Activated CD4-positive, alpha-beta T cell treated with anti-CD3 and anti-CD28 coated beads for 48 hours (primary cell): ENCODE data around the gene RSRP1.
"Not testable (repeated sequence)": the region's sequence is repeated elsewhere in the genome, so short reads cannot be mapped to it uniquely, and the experiment has no call there.

Experiments
- DNase-seq: peaks from one replicate; pipeline ENCODE4 v3.0.0-alpha.2; 2020

RSRP1 gene

GRCh38 chr1:25247024-25247828, at the start of gene RSRP1:
TSS of gene RSRP1 (minus strand) at chr1:25247454. CDS start at chr1:25246963, 491 bp downstream.
- peak; percentile 100 for DNase-seq

DNA sequence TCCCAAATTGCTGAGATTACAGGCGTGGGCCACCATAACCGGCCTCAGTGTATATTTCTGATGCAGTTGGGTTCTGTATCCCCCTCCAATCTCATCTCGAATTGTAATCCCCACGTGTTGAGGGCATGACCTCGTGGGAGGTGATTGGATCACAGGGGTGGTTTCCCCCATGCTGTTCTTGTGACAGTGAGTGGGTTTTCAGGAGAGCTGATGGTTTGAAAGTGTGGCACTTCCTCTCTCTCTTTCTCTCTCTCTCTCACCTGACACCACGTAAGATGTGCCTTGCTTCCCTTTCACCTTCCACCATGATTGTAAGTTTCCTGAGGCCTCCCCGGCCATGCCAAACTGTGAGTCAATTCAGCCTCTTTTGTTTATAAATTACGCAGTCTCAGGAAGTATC, 49.2 kb upstream of the RSRP1 start:
- not testable (repeated sequence) for DNase-seq

DNA sequence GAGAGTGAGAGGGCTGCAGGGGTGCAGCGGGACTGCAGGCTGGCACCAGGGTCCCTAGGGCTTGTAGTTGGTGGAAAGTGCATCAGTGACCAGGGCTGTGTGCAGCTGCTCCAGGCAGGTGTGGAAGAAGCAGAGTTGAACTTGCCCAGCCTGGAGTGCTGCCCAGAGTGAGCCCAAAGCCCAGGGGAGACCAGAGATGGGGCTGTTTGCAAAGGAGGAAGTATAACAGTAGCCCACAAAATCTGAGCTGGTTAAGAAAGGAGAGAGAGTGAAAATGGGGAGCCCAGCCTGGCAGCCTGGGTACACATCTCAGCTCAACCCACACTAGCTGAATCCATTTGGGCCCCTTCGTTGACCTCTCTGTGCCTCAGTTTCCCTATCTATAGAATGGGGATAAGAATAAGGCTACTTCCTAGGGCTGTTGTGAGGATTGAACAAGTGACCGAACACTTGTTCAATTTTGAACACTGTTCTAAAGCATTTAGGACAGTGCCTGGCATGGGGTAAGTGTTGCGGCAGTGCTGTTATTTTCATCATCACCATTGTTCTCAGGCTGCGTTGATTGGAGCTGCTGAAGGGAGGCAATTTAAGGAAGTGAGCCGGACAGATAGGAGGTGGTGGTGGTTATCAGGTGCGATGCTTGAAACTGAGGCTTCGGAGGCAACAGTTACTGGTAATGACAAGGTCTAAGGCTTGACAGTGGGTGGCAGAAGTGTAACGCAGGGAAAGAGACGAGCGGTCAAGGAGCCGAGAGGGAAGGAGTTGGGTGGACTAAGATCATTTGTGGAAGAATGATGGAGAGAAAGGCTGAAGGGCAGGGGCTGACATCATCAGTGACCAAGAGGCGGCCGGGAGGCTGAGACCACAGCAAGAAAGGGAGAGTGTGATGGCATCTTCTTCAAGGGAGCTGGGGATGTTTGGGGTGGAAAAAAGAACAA, 47.9 kb upstream of the RSRP1 start:
- not testable (repeated sequence) for DNase-seq

GRCh38 chr1:25293426-25293825, 46.2 kb upstream of the RSRP1 start:
- not testable (repeated sequence) for DNase-seq

GRCh38 chr1:25290043-25290442, 42.8 kb upstream of the RSRP1 start:
- DNase-seq: peak; percentile 13

DNA sequence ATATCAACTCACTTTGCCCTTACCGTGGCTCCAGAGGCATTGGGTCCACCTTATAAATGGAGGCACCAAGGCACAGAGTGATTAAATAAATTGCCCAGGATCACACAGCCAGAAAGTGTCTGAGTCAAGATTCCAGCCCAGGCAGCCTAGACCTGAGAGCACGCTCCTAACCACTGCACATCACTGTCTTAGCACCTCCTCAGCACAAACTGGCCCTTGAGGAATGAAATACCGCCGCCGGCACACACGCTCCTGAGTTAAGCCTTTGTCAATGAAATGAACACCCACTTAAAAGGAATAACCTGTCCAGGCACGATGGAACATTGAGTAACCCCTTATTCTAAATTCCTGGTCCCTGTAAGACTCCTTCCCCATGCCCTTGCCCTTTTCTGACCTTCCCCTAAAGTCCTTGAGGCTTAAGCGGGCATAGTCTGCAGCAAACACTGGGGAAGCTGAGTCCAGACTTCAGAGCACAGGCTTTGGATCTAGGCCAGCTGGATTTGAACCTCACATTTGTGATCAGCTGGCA, 41.4 kb upstream of the RSRP1 start:
- DNase-seq: not testable (repeated sequence)

DNA sequence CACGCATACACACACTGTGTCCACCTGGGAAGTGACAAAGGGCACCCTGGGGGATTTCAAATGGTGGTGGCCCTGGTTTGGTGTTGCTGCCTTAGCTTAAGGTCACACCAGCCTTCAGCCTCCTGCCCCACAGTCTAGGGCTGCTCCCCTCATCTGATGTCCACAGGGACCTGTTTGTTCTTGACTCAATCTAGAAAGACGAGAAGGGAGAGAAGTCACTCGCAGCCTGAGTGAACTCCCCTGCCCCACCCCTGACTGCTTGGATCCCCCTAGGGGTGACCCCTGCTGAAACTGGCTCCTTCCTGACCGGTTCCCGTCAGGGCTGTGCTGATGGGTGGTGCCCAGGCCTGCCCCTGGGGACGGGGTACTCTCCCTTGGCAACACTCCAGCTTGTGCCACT, 39.9 kb upstream of the RSRP1 start:
- DNase-seq: not testable (repeated sequence)

DNA sequence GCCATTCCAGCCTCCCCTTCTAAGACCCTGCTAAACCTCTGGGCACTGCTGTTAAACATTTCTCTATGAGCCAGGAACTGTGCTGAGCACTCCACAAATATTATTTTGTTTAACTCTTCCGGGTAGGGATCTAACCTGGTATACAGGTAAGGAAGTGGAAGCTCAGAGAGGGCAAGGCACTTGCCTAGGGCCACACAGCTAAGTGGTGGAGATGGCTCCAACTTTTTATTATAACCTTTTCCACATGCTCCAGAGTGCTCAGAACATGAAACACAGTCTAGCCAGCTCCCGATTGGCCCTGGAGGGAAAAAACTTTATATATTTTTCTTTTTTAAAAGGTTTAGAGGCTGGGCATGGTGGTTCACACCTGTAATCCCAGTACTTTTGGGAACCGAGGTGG, 38.6 kb upstream of the RSRP1 start:
- DNase-seq: not testable (repeated sequence)

DNA sequence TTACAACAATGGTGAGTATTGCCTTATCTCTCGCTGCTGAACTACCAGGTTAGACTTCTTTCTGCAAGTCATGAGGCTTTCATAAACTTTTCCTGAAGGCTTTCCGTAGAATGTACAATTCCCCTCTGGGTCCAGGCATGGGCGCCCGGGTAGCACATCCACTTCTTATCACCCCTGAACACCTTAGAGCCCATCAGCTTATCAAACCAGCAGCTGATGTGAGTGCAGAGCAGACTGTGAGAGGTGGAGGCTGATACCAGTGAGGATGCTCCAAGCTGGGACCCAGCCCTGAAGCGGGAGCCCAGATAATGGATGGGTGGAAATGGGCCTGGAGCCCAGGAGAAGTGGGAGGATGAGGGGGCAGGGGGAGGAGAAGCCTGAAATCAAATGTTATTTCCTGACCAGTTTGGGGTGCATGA, 32.4 kb upstream of the RSRP1 start:
- DNase-seq: not testable (repeated sequence)

DNA sequence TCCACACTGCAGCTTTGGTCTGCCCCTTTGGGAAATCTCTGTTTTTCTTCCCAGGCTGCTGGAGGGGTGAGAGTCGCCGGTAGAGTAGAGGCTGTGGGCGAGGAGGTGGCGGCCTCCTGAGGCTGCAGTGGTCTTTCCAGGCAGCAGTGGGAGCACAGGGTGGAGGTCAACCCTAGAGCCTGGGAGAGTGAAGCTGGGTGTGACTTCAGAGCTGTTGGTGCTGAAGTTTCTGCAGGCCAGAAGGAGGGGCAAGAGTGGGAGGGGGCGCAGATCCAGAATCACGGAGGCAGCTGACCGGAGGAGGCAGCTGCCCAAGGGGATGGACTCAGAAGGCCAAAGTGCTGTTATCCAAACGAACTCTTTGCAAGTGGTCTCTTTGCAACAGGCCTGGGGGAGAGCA, 31.5 kb upstream of the RSRP1 start:
- not testable (repeated sequence) for DNase-seq

DNA sequence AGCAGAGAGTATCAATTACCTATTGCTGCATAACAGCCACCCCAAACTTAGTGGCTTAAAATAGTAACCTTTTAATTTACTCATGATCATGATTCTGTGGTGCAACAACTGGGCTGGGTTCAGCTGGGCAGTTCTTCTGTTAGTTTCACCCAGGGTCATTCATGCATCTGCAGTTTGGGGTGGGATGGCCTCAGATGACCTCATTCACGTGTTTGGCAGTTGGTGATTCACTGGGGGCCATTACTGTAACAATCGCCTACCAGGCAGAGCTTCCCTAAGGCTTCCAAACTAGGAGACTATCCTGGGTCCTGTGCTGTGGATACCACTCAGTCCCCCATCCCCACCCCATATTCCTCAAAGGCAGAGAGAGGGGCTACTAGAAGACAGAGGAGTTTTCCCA, 31.1 kb upstream of the RSRP1 start:
- DNase-seq: not testable (repeated sequence)

GRCh38 chr1:25277295-25277694, 30.0 kb upstream of the RSRP1 start:
- not testable (repeated sequence) for DNase-seq

GRCh38 chr1:25275648-25276047, 28.4 kb upstream of the RSRP1 start:
- not testable (repeated sequence) for DNase-seq

- DNase-seq: not testable (repeated sequence)
These were observed 25.0 kb upstream of the RSRP1 start, which contains the start of gene RHD for GRCh38 chr1:25272238-25272637. TSS of gene RHD (plus strand) at chr1:25272509. CDS start at chr1:25272548, 39 bp downstream.

- DNase-seq: not testable (repeated sequence)
These were observed 21.0 kb upstream of the RSRP1 start for GRCh38 chr1:25268143-25268760.

GRCh38 chr1:25267288-25268142, 20.3 kb upstream of the RSRP1 start:
- DNase-seq: peak; percentile 94

GRCh38 chr1:25266554-25267287, 19.5 kb upstream of the RSRP1 start:
- DNase-seq: peak; percentile 24

GRCh38 chr1:25260336-25260735, 13.1 kb upstream of the RSRP1 start:
- DNase-seq: not testable (repeated sequence)

GRCh38 chr1:25259813-25260212, 12.6 kb upstream of the RSRP1 start:
- not testable (repeated sequence) for DNase-seq

DNA sequence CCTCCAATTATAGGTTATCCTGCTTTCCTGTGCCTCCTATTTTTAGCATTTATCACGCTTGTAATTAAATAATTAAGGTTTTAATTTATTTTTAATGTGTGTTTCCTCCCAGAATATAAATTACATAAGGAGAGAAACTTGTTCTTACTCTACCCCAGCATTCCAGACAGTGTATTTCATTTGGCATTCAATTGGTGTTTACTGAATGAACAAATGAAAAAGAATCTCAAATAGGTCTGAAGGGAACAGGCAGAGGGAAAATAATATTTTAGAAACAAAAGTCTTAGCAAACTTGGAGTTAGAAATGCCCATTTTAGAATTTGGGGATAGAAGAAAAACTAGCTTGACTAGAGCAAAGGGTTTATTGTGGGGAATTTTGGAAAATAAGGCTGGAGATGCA, 9.9 kb upstream of the RSRP1 start:
- no peak for DNase-seq

- no peak for DNase-seq
These were observed 9.3 kb upstream of the RSRP1 start for GRCh38 chr1:25256578-25256965.
